CD8-positive, alpha-beta memory T cell (primary cell): Measurements from ENCODE around the gene FIGN. TPM values are rescaled to one million over a fixed set of nuclear protein-coding genes. Genes with fewer than 3 reads are reported as not detected.

Experiments used
- CTCF ChIA-PET: fragments of 350-600 bp; sonication (Branson Sonifier 250); formaldehyde crosslinking; loops from one replicate; lab custom pipeline; 2021; ENCODE audit warnings: antibody characterized with exemption; lab: Charles Lee
- POLR2A ChIA-PET: fragments of 350-600 bp; sonication (Branson Sonifier 250); formaldehyde crosslinking; loops from one replicate; lab custom pipeline; 2021; ENCODE audit warnings: antibody characterized with exemption; lab: Charles Lee
- DNase-seq, 5 donors: peaks; one replicate each; pipeline versions ENCODE4 v3.0.0 to v3.0.0-alpha.2; 2020 to 2022; ENCODE audit warnings: mixed read lengths in 1 of 5
- H3K27ac ChIP-seq: one replicate; pipeline ENCODE4 v1.7.0; 2013; ENCODE audit warnings: low read depth, mild to moderate bottlenecking, low read length, moderate library complexity
- H3K27me3 ChIP-seq: 2 replicates; pipeline ENCODE4 v1.7.0; 2013; ENCODE audit warnings: low read length, mild to moderate bottlenecking; ENCODE audit not compliant: insufficient read depth, poor library complexity, severe bottlenecking
- H3K36me3 ChIP-seq: 2 replicates; pipeline ENCODE4 v1.7.0; 2013; ENCODE audit warnings: mild to moderate bottlenecking, low read length, moderate library complexity; ENCODE audit not compliant: insufficient read depth
- H3K4me1 ChIP-seq: 2 replicates; pipeline ENCODE4 v1.7.0; 2013; ENCODE audit warnings: mild to moderate bottlenecking, low read length, moderate library complexity; ENCODE audit not compliant: insufficient read depth
- H3K4me3 ChIP-seq: 2 replicates; pipeline ENCODE4 v1.7.0; 2013; ENCODE audit warnings: mild to moderate bottlenecking, low read length
- H3K9me3 ChIP-seq: 2 replicates; pipeline ENCODE4 v1.7.0; 2013; ENCODE audit warnings: mild to moderate bottlenecking, low read length
- H3K27ac Mint-ChIP-seq, 8 donors: one replicate each; pipeline ENCODE4 v1.8.0; 2020 to 2021; ENCODE audit warnings: mixed read lengths in 8 of 8, mild to moderate bottlenecking in 6 of 8, inconsistent platforms in 3 of 8, moderate library complexity in 3 of 8
- H3K27me3 Mint-ChIP-seq, 2 donors: one replicate each; pipeline ENCODE4 v1.8.0; 2020 to 2021; ENCODE audit warnings: mixed read lengths in 2 of 2, mild to moderate bottlenecking in 1 of 2, moderate library complexity in 1 of 2
- H3K36me3 Mint-ChIP-seq, 3 donors: one replicate each; pipeline ENCODE4 v1.8.0; 2020 to 2021; ENCODE audit warnings: mixed read lengths in 3 of 3, inconsistent platforms in 1 of 3, mild to moderate bottlenecking in 1 of 3
- H3K4me1 Mint-ChIP-seq, 3 donors: one replicate each; pipeline ENCODE4 v1.8.0; 2020 to 2021; ENCODE audit warnings: mixed read lengths in 3 of 3, inconsistent platforms in 1 of 3, mild to moderate bottlenecking in 1 of 3
- H3K4me3 Mint-ChIP-seq, 7 donors: one replicate each; pipeline ENCODE4 v1.8.0; 2020 to 2021; ENCODE audit warnings: mixed read lengths in 7 of 7, mild to moderate bottlenecking in 6 of 7, moderate library complexity in 4 of 7, inconsistent platforms in 2 of 7
- H3K9me3 Mint-ChIP-seq, 5 donors: one replicate each; pipeline ENCODE4 v1.8.0; 2020 to 2022; ENCODE audit warnings: mixed read lengths in 5 of 5, mild to moderate bottlenecking in 3 of 5, moderate library complexity in 2 of 5, inconsistent platforms in 1 of 5
- polyA plus RNA-seq: library from polyadenylated mRNA; unstranded; fragments of 300-500 nt; fragmentation: Illumina TruSeq; gene quantifications from one replicate; pipeline ENCODE4 v1.2.3, GENCODE V29; 2021
- total RNA-seq, 2 experiments: library from RNA; stranded (reverse); gene quantifications; one replicate each; pipeline ENCODE4 v1.2.3, GENCODE V29; 2021

The FIGN gene
- total and polyA plus RNA-seq, 3 experiments from 2014 or later, result not detected

DNA sequence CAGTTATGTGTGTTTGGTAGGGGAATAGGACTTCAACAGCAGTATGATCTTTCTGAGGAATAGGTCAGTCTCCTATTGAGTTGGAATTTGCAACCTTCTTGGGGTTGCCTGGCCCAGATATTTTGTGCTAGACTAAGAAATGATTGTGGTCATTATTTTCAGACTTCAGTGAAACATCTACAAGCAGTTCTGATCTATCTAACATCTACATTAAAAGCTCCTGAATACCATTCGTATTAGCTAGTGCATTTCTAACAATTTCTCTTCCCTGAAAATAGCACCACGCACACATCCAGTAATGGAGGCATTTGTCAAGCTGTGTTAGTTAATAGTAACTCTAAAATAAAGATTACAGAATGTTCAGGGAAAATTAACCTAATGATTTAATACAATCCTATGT is 179.3 kb downstream of the FIGN start:
- Mint-ChIP-seq H3K27me3 (no peaks in the 10 kb centered on the region), H3K27ac (no peak overlapping the region), H3K4me3 (no peak overlapping the region), H3K4me1 (no peaks in the 10 kb centered on the region), H3K36me3 (no peaks in the 10 kb centered on the region), H3K9me3 (peaks cover 0 to 37% (median 0%) of the 10 kb centered on the region in 5 donors)
- POLR2A ChIA-PET, result no interaction called here
- Histone ChIP-seq H3K27ac (no peak overlapping the region), H3K27me3 (no peaks in the 10 kb centered on the region), H3K4me3 (no peak overlapping the region), H3K4me1 (no peaks in the 10 kb centered on the region), H3K9me3 (no peaks in the 10 kb centered on the region), H3K36me3 (no peaks in the 10 kb centered on the region)
- no peak for DNase-seq
- CTCF ChIA-PET, result no interaction called here

DNA sequence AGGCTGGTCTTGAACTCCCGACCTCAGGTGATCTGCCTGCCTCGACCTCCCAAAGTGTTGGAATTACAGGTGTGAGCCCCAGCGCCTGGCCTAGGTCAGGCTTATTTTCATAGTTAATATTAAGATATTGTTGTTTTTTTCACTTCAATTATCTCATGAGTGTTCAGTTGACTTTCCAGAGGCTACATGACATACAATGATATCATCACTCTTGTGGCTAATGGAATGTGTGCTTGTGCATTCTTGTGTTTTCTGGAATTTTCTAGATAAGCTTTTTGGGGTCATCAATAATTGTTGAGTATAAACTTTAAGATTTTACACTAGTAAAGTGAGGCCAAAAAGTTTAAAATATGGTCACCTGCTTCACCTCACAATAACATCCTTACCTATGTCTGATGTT is 180.9 kb downstream of the FIGN start:
- no peaks in the 10 kb centered on the region for H3K4me1 Mint-ChIP-seq
- Histone ChIP-seq H3K36me3 (no peaks in the 10 kb centered on the region), H3K4me1 (no peaks in the 10 kb centered on the region), H3K9me3 (no peaks in the 10 kb centered on the region), H3K4me3 (no peak overlapping the region), H3K27ac (no peak overlapping the region), H3K27me3 (no peaks in the 10 kb centered on the region)
- peaks cover 0 to 39% (median 4%) of the 10 kb centered on the region in 5 donors for H3K9me3 Mint-ChIP-seq
- no peak overlapping the region for H3K27ac Mint-ChIP-seq
- H3K36me3 Mint-ChIP-seq, result no peaks in the 10 kb centered on the region
- POLR2A ChIA-PET, result no interaction called here
- CTCF ChIA-PET, result no interaction called here
- no peaks in the 10 kb centered on the region for H3K27me3 Mint-ChIP-seq
- H3K4me3 Mint-ChIP-seq, result no peak overlapping the region
- no peak for DNase-seq

DNA sequence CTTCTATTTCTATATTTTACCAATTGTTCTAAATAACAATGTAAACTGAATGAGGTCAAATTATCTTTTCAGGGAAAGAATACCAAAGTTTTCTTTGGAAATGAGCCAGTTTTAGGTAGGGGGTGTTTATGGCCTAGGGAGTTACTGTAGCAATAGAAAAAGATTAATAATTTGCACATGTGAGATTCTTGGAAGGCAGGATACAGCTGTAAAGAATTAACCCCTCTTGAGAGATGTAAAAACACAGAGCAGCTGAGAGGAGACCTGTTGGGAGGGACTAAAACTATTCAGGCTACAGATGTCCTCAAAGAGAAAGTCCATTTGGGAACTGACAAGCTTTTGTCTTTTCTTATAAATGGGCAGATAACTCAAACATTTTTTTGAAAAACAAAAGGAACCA is 182.2 kb downstream of the FIGN start:
- Mint-ChIP-seq H3K27me3 (no peaks in the 10 kb centered on the region), H3K36me3 (no peaks in the 10 kb centered on the region), H3K4me3 (no peak overlapping the region), H3K9me3 (peaks cover 0 to 39% (median 4%) of the 10 kb centered on the region in 5 donors), H3K27ac (no peak overlapping the region), H3K4me1 (no peaks in the 10 kb centered on the region)
- POLR2A ChIA-PET, result no interaction called here
- no peak overlapping the region for H3K27ac ChIP-seq
- H3K9me3 ChIP-seq, result no peaks in the 10 kb centered on the region
- no peak overlapping the region for H3K4me3 ChIP-seq
- no peaks in the 10 kb centered on the region for H3K27me3 ChIP-seq
- DNase-seq, result no peak
- H3K36me3 ChIP-seq, result no peaks in the 10 kb centered on the region
- CTCF ChIA-PET, result no interaction called here
- no peaks in the 10 kb centered on the region for H3K4me1 ChIP-seq

DNA sequence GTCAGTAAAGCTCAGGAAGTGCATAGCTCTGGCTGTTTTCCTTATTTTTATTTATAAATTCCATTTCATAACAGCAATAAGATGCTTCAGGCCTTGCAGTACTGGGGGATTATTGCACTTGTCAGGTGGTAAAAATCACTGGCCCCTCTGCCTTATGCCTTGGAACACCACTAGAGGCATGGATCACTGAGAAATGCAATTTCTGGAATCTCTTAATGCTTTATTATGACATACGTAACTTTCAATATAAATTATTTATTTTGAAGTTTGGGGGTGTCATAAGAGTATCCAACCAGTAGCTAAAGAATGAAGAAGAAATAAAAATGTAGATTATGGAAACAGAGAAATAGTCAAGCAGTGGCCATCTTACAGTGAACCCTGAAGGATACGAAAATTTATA is 183.1 kb downstream of the FIGN start:
- CTCF ChIA-PET, result no interaction called here

DNA sequence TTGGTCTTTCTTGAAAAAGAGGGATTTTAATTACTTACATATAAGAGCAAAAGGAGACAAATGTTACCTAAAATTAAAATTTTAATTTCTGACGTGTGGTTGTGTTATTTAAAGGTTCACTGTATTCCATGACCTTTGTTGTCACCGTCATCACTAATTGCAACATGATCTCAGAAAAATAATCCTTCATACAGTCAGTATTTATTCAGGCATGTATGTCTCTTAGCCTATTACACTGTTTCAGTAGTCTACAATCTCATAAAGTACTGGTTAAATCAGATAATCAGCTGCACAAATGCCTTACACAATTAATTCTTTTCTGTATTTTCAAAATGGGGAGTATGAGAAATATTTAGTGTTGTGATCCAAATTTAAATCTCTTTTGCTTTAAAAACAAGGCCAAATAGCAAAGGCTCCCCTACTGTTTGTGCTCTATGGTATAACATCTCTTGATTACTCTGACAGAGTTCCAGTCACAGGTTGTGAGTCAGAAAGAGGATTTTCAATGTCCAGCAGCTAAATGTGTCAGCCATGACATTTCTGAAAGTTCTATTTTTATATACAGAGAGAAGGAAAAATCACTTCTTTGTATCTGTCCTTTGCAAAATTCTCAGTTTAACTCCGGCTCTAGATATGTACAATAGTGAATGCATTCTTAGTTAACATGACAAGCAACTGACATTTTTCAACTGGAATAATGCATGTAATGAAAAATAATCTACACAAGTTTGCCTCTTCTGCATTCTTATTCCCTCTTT is 184.0 kb downstream of the FIGN start:
- POLR2A ChIA-PET, result no interaction called here
- no peak overlapping the region for H3K27ac Mint-ChIP-seq

More for the DNA sequence above, 183.1 kb downstream of the FIGN start:
- Histone ChIP-seq H3K9me3 (no peaks in the 10 kb centered on the region), H3K4me3 (no peak overlapping the region), H3K4me1 (no peaks in the 10 kb centered on the region), H3K27ac (no peak overlapping the region), H3K36me3 (no peaks in the 10 kb centered on the region), H3K27me3 (no peaks in the 10 kb centered on the region)
- Mint-ChIP-seq H3K27me3 (no peaks in the 10 kb centered on the region), H3K36me3 (no peaks in the 10 kb centered on the region), H3K4me1 (no peaks in the 10 kb centered on the region), H3K4me3 (no peak overlapping the region), H3K27ac (no peak overlapping the region), H3K9me3 (peaks cover under 1 to 36% (median 4%) of the 10 kb centered on the region in 5 donors)
- POLR2A ChIA-PET, result no interaction called here
- DNase-seq, result no peak

DNA sequence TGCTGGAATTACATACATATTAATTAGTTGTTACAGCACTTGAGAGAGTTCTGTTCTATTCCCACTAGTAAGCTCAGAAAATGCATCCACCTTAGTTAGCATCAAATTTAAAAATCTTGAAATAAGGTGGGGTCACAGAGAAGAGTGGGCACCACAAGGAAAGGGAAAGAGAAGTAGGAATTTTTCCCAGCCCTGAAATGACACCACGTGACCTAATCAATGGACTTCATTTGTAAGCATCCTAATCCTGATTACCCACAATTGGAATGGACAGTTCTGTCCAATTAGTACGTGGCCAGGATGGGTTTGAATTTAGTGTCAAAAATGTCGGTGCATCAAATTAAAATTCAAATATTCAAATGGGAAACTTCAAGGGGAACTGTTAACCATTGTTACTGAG is 186.8 kb downstream of the FIGN start:
- ChIA-PET CTCF (no interaction called here), POLR2A (no interaction called here)
- Mint-ChIP-seq H3K27ac (no peak overlapping the region), H3K9me3 (peaks cover 4 to 36% (median 5%) of the 10 kb centered on the region in 5 donors), H3K4me3 (no peak overlapping the region), H3K4me1 (no peaks in the 10 kb centered on the region), H3K36me3 (no peaks in the 10 kb centered on the region), H3K27me3 (no peaks in the 10 kb centered on the region)
- no peaks in the 10 kb centered on the region for H3K27me3 ChIP-seq
- no peak for DNase-seq
- H3K27ac ChIP-seq, result no peak overlapping the region
- H3K4me3 ChIP-seq, result no peak overlapping the region
- H3K9me3 ChIP-seq, result no peaks in the 10 kb centered on the region
- no peaks in the 10 kb centered on the region for H3K4me1 ChIP-seq
- no peaks in the 10 kb centered on the region for H3K36me3 ChIP-seq

More for the DNA sequence above, 184.0 kb downstream of the FIGN start:
- Histone ChIP-seq H3K36me3 (no peaks in the 10 kb centered on the region), H3K27me3 (no peaks in the 10 kb centered on the region), H3K9me3 (no peaks in the 10 kb centered on the region), H3K4me3 (no peak overlapping the region), H3K4me1 (no peaks in the 10 kb centered on the region), H3K27ac (no peak overlapping the region)
- Mint-ChIP-seq H3K4me3 (no peak overlapping the region), H3K36me3 (no peaks in the 10 kb centered on the region), H3K4me1 (no peaks in the 10 kb centered on the region), H3K27me3 (no peaks in the 10 kb centered on the region), H3K9me3 (peaks cover 4 to 27% (median 4%) of the 10 kb centered on the region in 5 donors)
- CTCF ChIA-PET, result no interaction called here
- DNase-seq, result no peak
